ENCODE data around the gene BIN2. TPM values are rescaled to one million over a fixed set of nuclear protein-coding genes. Genes with fewer than 3 reads are reported as not detected.

BIN2 gene
- polyA plus RNA-seq, 3 donors = 120 to 376 (median 196) TPM

- Histone ChIP-seq H3K9me3 (replicated peaks in 1 of 2; ENCODE audit: control insufficient read depth in 1 of 2, insufficient read depth in 1 of 2, low read length in 2 of 2) (no peaks in the 10 kb centered on the region), H4K20me1 (ENCODE audit: insufficient read depth, low read length) (peaks cover under 1% of the 10 kb centered on the region), H3K27me3 (ENCODE audit: control insufficient read depth in 2 of 2, insufficient read depth in 2 of 2, low read length in 2 of 2) (no peaks in the 10 kb centered on the region), H3K4me3 (replicated peaks in 1 of 3; ENCODE audit: low read depth in 2 of 3, low read length in 3 of 3) (peak overlapping the region in 1 of 3 experiments; percentile 68), H3K36me3 (replicated peaks in 1 of 2; ENCODE audit: control insufficient read depth in 1 of 2, insufficient read depth in 2 of 2, low read length in 2 of 2) (peaks cover 20 to 24% of the 10 kb centered on the region in 2 donors), H3K4me1 (ENCODE audit: control insufficient read depth in 1 of 2, insufficient read depth in 2 of 2, low read length in 2 of 2) (peaks cover 93 to 95% of the 10 kb centered on the region in 2 donors), H3K9ac (ENCODE audit: insufficient read depth, low read length, poor library complexity, severe bottlenecking) (no peak overlapping the region), H3K27ac (ENCODE audit: low read depth in 1 of 2, low read length in 2 of 2) (peak overlapping the region; percentile 47 to 74), H2AFZ (ENCODE audit: insufficient read depth, low read depth, low read length, poor library complexity, severe bottlenecking) (no peak overlapping the region), H3K4me2 (replicated peaks; ENCODE audit: extremely low read depth, low read length, poor library complexity, severe bottlenecking) (peak overlapping the region; percentile 76), H3K79me2 (ENCODE audit: insufficient read depth, low read length) (peaks cover 29% of the 10 kb centered on the region)
- Mint-ChIP-seq H3K4me3 (peak overlapping the region; percentile 39 to 77), H3K36me3 (peaks cover 37 to 57% of the 10 kb centered on the region in 2 donors), H3K27ac (peak overlapping the region; percentile 90 to 98 (median 97)), H3K4me1 (peaks cover 77% of the 10 kb centered on the region), H3K9me3 (peaks cover 0 to 6% (median 0%) of the 10 kb centered on the region in 7 donors), H3K27me3 (ENCODE audit: low read depth in 3 of 3) (peaks cover 0 to 2% (median 0%) of the 10 kb centered on the region in 3 donors)
- intact Hi-C loops (cut with micrococcal nuclease) = loop anchor here in 1 of 2 donors (10.0 kb wide), 3 partner anchors 71 to 201 kb away; partner anchors contain the start of genes CSRNP2, LETMD1 and TFCP2
- 79% methylated on average over 11 of the region's 11 CpGs for WGBS (ENCODE audit: insufficient coverage)
- no peak for TF ChIP-seq CTCF (IDR thresholded peaks at IDR 0.05)
- DNase-seq = no peak
Measured at GRCh38 chr12:51245476-51246253, 78.3 kb downstream of the BIN2 start.

GRCh38 chr12:51244269-51244668, 79.7 kb downstream of the BIN2 start:
- Histone ChIP-seq H3K9me3 (replicated peaks in 1 of 2; ENCODE audit: control insufficient read depth in 1 of 2, insufficient read depth in 1 of 2, low read length in 2 of 2) (no peaks in the 10 kb centered on the region), H3K79me2 (ENCODE audit: insufficient read depth, low read length) (peaks cover 43% of the 10 kb centered on the region), H2AFZ (ENCODE audit: insufficient read depth, low read depth, low read length, poor library complexity, severe bottlenecking) (no peak overlapping the region), H3K9ac (ENCODE audit: insufficient read depth, low read length, poor library complexity, severe bottlenecking) (no peak overlapping the region), H3K4me1 (ENCODE audit: control insufficient read depth in 1 of 2, insufficient read depth in 2 of 2, low read length in 2 of 2) (peaks cover 94 to 99% of the 10 kb centered on the region in 2 donors), H3K4me3 (replicated peaks in 1 of 3; ENCODE audit: low read depth in 2 of 3, low read length in 3 of 3) (peak overlapping the region in 1 of 3 experiments; percentile 9), H3K27ac (ENCODE audit: low read depth in 1 of 2, low read length in 2 of 2) (no peak overlapping the region), H3K36me3 (replicated peaks in 1 of 2; ENCODE audit: control insufficient read depth in 1 of 2, insufficient read depth in 2 of 2, low read length in 2 of 2) (peaks cover 28 to 33% of the 10 kb centered on the region in 2 donors), H4K20me1 (ENCODE audit: insufficient read depth, low read length) (peaks cover 10% of the 10 kb centered on the region), H3K27me3 (ENCODE audit: control insufficient read depth in 2 of 2, insufficient read depth in 2 of 2, low read length in 2 of 2) (no peaks in the 10 kb centered on the region), H3K4me2 (replicated peaks; ENCODE audit: extremely low read depth, low read length, poor library complexity, severe bottlenecking) (no peak overlapping the region)
- 84% methylated on average over 4 of the region's 4 CpGs for WGBS (ENCODE audit: insufficient coverage)
- Mint-ChIP-seq H3K27me3 (ENCODE audit: low read depth in 3 of 3) (peaks cover 0 to 4% (median 0%) of the 10 kb centered on the region in 3 donors), H3K4me3 (no peak overlapping the region), H3K9me3 (peaks cover 0 to 4% (median 0%) of the 10 kb centered on the region in 7 donors), H3K36me3 (peaks cover 48 to 68% of the 10 kb centered on the region in 2 donors), H3K4me1 (peaks cover 84% of the 10 kb centered on the region), H3K27ac (peak overlapping the region in 5 of 7 donors; percentile 46 to 75 (median 51))
- intact Hi-C loops (cut with micrococcal nuclease) = loop anchor here in 1 of 2 donors (10.0 kb wide), 3 partner anchors 69 to 199 kb away; partner anchors contain the start of genes CSRNP2, LETMD1 and TFCP2
- no peak for DNase-seq
- no peak for TF ChIP-seq CTCF (IDR thresholded peaks at IDR 0.05)

Data from CD14-positive monocyte (primary cell).